HCT116 (cell line): ENCODE measurements around the gene ELP2.

Experiments used
- ATF3 ChIP-seq: IDR thresholded peaks from 2 replicates; pipeline ENCODE4 v1.6.1; 2012
- CTCF ChIP-seq, 3 experiments: fragments of 200-600 bp in 1 of 3; sonication (generic) in 1 of 3; IDR thresholded peaks in 2 of 3; conservative IDR thresholded peaks in 1 of 3; 2 replicates each; pipeline ENCODE4 v1.5.1; 2012 to 2017; ENCODE audit warnings: low read depth in 2 of 3, low read length in 2 of 3, antibody characterized with exemption in 1 of 3, borderline replicate concordance in 1 of 3, control low read depth in 1 of 3, mild to moderate bottlenecking in 1 of 3, mixed read lengths in 1 of 3, mixed run types in 1 of 3, moderate library complexity in 1 of 3; ENCODE audit not compliant: insufficient read depth in 1 of 3
- EZH2phosphoT487 ChIP-seq: fragments of 200-600 bp; IDR thresholded peaks from 2 replicates; pipeline ENCODE4 v1.6.1; 2018; ENCODE audit warnings: antibody characterized with exemption, borderline replicate concordance
- FOSL1 ChIP-seq: IDR thresholded peaks from 2 replicates; pipeline ENCODE4 v1.6.1; 2012; ENCODE audit warnings: low read depth
- JUND ChIP-seq: IDR thresholded peaks from 2 replicates; pipeline ENCODE4 v1.6.1; 2012
- POLR2AphosphoS5 ChIP-seq: IDR thresholded peaks from 2 replicates; pipeline ENCODE4 v1.6.1; 2011; ENCODE audit warnings: mild to moderate bottlenecking, low read depth, low read length, moderate library complexity
- ZNF274 ChIP-seq: fragments of 200-500 bp; sonication (Bioruptor generic); IDR thresholded peaks from 2 replicates; pipeline ENCODE4 v1.6.1; 2014; ENCODE audit warnings: mild to moderate bottlenecking, low read depth, low read length, inconsistent platforms
- TF ChIP-seq, protein P1 (sequence below): IDR thresholded peaks from 2 replicates; pipeline ENCODE4 v1.6.1; 2011; ENCODE audit warnings: mild to moderate bottlenecking, low read length, moderate library complexity; ENCODE audit not compliant: insufficient replicate concordance; ENCODE audit errors: extremely low read depth

DNA sequence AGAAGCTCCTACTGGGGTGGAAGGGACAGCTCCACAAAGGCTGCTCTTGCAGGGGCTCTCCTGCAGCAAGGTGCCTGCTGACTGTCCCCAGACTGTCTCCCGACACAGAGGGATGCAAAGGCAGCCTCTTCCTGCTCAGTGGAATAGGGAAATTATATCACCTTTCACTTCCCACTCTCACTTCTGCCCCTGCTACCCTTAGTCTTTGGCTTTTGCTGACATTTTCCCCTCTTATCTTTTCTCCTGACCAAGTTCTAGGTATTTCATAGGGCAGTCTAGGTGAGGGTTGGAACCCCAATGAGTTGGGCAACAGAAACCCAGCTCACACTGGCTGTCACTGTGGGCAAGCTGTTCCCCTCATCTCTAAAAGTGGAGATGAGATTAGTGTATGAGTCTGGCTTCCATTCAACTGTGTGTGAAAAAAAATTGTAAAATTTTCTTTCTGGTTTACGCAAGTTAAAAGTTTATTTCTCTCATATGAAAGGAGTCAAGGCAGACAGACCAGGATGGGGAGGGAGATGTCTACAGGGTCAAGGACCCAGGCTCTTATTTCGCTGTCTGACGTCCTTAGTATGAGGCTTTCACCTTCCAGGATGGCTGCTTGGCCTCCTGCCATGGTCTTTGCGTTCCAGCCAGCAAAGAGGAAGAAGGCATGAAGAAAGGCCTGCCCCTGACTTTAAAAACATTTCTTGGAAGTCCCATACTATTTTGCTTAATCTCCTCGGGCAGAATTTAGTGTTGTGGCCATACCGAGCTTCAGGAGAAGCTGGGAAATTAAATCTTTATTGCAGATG, 50.1 kb downstream of the ELP2 start:
- TF ChIP-seq ZNF274 (no peak), POLR2AphosphoS5 (no peak), CTCF (IDR thresholded peaks at IDR 0.05 in 2 of 3, conservative IDR thresholded peaks at IDR 0.05 in 1 of 3; ENCODE audit: borderline replicate concordance in 1 of 3, insufficient read depth in 1 of 3, low read depth in 2 of 3, low read length in 2 of 3) (no peak), EZH2phosphoT487 (no peak), JUND (no peak), ATF3 (no peak), FOSL1 (no peak)
- TF ChIP-seq, protein P1, sequence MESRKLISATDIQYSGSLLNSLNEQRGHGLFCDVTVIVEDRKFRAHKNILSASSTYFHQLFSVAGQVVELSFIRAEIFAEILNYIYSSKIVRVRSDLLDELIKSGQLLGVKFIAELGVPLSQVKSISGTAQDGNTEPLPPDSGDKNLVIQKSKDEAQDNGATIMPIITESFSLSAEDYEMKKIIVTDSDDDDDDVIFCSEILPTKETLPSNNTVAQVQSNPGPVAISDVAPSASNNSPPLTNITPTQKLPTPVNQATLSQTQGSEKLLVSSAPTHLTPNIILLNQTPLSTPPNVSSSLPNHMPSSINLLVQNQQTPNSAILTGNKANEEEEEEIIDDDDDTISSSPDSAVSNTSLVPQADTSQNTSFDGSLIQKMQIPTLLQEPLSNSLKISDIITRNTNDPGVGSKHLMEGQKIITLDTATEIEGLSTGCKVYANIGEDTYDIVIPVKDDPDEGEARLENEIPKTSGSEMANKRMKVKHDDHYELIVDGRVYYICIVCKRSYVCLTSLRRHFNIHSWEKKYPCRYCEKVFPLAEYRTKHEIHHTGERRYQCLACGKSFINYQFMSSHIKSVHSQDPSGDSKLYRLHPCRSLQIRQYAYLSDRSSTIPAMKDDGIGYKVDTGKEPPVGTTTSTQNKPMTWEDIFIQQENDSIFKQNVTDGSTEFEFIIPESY, result no peak
